Activated naive CD8-positive, alpha-beta T cell treated with anti-CD3 and anti-CD28 coated beads, Interleukin-2, amount 10 ng/mL, durations not matched to agents 7 days and 5 days (primary cell): ENCODE results near the gene MMP1. TPM values are rescaled to one million over a fixed set of nuclear protein-coding genes. Genes with fewer than 3 reads are reported as not detected.

ENCODE experiments used
- ATAC-seq: fragments of 150-1000 bp; cut with Tn5 transposase; one replicate; pipeline ENCODE4 v1.10.0; 2021; ENCODE audit warnings: low read depth, moderate library complexity
- POLR2A ChIA-PET: fragments of 350-600 bp; sonication (Branson Sonifier 250); formaldehyde crosslinking; loops from one replicate; lab custom pipeline; 2021; ENCODE audit warnings: antibody characterized with exemption; lab: Charles Lee
- DNase-seq: peaks from one replicate; pipeline ENCODE4 v3.0.0; 2021
- H3K27ac Mint-ChIP-seq: one replicate; pipeline ENCODE4 v1.8.0; 2022; ENCODE audit warnings: mild to moderate bottlenecking, mixed read lengths
- H3K27me3 Mint-ChIP-seq: one replicate; pipeline ENCODE4 v1.8.0; 2022; ENCODE audit warnings: mild to moderate bottlenecking, moderate library complexity, mixed read lengths
- H3K36me3 Mint-ChIP-seq: one replicate; pipeline ENCODE4 v1.8.0; 2021; ENCODE audit warnings: mild to moderate bottlenecking, mixed read lengths
- H3K4me1 Mint-ChIP-seq: one replicate; pipeline ENCODE4 v1.8.0; 2021; ENCODE audit warnings: mixed read lengths
- H3K4me3 Mint-ChIP-seq: one replicate; pipeline ENCODE4 v1.8.0; 2022; ENCODE audit warnings: mild to moderate bottlenecking, moderate library complexity, mixed read lengths
- H3K9me3 Mint-ChIP-seq: one replicate; pipeline ENCODE4 v1.8.0; 2021; ENCODE audit warnings: mixed read lengths
- total RNA-seq, 2 experiments: library from RNA; stranded (reverse); gene quantifications; one replicate each; pipeline ENCODE4 v1.2.3, GENCODE V29; 2021

The MMP1 gene
- total RNA-seq, 2 experiments from 2014 or later: not detected

DNA sequence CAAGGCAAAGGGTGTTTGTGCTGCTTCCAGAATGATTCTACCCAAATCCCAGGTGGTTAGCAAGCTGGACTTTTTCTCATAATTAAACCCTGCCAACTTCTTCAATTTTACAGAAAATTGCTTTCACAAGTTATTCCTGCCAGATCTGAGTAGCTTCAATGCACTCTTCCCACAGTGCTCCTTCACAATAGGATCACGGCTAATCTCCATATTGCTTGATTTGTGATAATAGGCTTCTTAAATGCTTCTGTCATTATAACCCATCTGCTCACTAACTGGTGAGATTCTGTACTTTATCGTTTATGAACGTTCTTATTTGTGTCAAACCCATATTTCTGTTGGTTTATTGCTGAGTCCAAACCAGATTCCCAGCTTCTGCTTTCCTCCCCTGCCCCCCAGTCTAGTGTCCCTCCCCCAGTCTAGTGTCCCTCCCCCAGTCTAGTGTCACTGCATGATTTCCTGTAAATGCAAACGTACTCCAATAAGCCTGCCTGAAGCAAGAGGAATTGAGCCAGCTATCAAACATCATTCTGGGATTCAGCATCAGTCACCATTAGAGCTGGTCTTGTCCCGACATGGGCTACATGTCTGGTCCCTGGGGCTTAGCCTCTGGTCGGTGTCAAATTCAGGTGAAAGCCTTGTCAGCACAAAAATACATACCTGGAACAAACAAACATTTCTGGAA, 31.5 kb upstream of the MMP1 start:
- POLR2A ChIA-PET: no interaction called here
- Mint-ChIP-seq H3K9me3 (no peaks in the 10 kb centered on the region), H3K4me3 (no peak overlapping the region), H3K4me1 (no peaks in the 10 kb centered on the region), H3K36me3 (no peaks in the 10 kb centered on the region), H3K27ac (no peak overlapping the region), H3K27me3 (peaks cover 22% of the 10 kb centered on the region)
- ATAC-seq (no peak), DNase-seq (no peak)

DNA sequence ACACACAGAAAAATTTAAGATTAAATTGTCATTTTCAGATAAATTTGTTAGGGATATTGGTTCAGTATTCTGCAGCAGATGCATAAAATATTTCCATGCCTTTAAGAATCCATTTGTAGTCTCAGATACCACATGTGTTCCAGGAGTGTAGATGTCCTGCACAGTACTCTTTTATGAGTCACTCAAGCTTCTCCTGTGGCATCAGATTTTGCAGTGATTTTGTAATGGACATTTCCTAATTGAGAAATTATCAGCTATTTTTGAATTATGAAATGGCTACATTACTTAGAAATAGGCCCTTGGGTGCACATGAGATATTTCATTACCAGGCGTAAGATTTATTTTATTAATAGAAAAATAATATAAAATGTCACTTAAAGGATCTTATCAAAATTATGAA, 26.6 kb upstream of the MMP1 start:
- Mint-ChIP-seq H3K27ac (no peak overlapping the region), H3K9me3 (no peaks in the 10 kb centered on the region), H3K4me1 (no peaks in the 10 kb centered on the region), H3K27me3 (no peaks in the 10 kb centered on the region), H3K4me3 (no peak overlapping the region), H3K36me3 (no peaks in the 10 kb centered on the region)
- DNase-seq (no peak), ATAC-seq (no peak)
- POLR2A ChIA-PET: no interaction called here

DNA sequence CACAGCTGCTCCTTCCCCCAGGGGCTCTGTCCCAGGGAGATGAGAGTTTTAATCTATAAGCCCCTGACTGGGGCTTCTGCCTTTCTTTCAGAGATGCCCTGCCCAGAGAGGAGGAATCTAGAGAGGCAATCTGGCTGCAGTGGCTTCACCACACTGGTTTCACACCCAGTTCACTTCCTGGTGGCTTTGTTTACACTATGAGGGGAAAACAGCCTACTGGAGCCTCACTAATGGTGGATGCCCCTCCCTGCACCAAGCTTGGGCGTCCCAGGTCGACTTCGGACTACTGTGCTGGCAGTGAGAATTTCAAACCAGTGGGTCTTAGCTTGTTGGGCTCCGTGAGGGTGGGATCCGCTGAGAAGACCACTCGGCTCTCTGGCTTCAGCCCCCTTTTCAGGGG, 21.5 kb upstream of the MMP1 start:
- Mint-ChIP-seq H3K27ac (no peak overlapping the region), H3K4me1 (no peaks in the 10 kb centered on the region), H3K4me3 (no peak overlapping the region), H3K36me3 (no peaks in the 10 kb centered on the region), H3K27me3 (no peaks in the 10 kb centered on the region), H3K9me3 (no peaks in the 10 kb centered on the region)
- POLR2A ChIA-PET: no interaction called here
- ATAC-seq: no peak
- DNase-seq: no peak

DNA sequence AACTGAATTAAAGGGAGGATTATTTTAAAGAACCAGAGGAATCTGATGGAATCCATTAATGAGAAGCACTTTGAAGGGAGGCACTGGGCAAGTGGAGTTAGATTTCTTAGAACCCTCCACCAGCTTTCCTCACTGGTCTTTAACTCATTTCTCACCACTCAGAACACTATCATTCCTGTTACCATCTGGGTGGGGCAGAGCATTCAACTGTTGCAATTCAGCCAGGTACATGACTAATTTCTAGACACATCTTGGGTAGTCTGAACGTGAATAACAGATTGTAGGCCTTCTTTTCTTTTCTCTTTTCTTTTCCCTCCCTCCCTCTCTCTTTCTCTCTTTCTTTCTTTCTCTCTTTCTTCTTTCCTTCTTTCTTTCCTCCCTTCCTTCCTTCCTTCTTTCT, 15.5 kb upstream of the MMP1 start:
- H3K9me3 Mint-ChIP-seq: no peaks in the 10 kb centered on the region
- POLR2A ChIA-PET: no interaction called here
- no peaks in the 10 kb centered on the region for H3K36me3 Mint-ChIP-seq
- no peak for ATAC-seq
- no peaks in the 10 kb centered on the region for H3K27me3 Mint-ChIP-seq
- H3K27ac Mint-ChIP-seq: no peak overlapping the region
- no peak overlapping the region for H3K4me3 Mint-ChIP-seq
- DNase-seq: no peak
- H3K4me1 Mint-ChIP-seq: no peaks in the 10 kb centered on the region

DNA sequence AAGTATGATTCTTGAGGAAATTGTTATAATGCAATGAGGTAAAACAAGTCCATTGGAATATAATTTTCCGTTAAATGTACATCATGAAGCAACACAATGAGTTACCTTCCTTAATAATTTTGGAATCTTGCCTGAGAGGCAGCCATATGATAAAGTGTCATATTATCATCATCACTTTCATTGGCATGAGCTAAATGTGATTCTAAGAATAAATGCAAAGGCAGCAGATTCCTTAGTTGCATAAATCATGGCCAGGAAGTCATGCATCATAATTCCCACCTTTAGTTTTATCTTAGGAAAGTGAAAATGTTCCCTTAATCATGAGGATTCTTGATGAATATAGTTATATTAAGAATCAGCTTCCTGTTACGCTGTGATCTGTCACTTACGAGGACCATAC, 14.2 kb upstream of the MMP1 start:
- Mint-ChIP-seq H3K9me3 (no peaks in the 10 kb centered on the region), H3K27me3 (no peaks in the 10 kb centered on the region), H3K27ac (no peak overlapping the region), H3K4me1 (no peaks in the 10 kb centered on the region), H3K4me3 (no peak overlapping the region), H3K36me3 (no peaks in the 10 kb centered on the region)
- POLR2A ChIA-PET: no interaction called here
- no peak for DNase-seq
- no peak for ATAC-seq

DNA sequence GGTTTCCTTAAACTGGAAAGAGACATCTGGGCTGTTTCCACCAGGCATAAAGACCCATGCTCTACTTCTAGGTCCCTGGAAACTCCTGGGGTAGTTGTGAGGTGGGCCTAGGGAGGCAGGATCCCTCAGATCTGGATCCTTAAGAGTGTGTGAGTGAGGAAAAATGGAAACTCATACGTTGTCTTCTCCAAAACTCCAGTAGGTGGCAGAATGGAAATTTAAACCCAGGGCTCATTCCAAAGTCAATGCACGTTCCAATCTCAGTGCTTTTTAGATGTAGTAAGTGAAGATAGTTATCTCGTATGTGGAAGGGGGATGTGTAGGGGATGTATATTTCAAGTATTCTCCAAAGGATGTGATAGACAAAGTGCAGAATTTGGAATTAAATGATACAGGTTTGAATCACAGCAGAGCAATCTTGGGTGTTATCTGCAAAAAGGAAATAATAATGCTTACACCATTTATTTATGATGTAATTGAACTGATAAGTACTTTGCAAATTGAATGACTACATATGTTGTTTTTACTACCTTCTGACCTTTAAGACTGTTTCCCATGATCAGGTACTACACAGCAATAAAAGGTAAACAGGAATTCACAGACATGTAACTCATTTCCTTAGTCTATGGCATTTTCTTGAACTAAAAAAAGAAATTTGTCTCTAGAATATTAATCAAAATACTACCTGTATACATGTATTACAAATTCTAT, 13.1 kb upstream of the MMP1 start:
- Mint-ChIP-seq H3K4me1 (no peaks in the 10 kb centered on the region), H3K36me3 (no peaks in the 10 kb centered on the region), H3K27ac (no peak overlapping the region), H3K4me3 (no peak overlapping the region), H3K9me3 (no peaks in the 10 kb centered on the region), H3K27me3 (no peaks in the 10 kb centered on the region)
- no peak for DNase-seq
- no peak for ATAC-seq
- POLR2A ChIA-PET: no interaction called here

DNA sequence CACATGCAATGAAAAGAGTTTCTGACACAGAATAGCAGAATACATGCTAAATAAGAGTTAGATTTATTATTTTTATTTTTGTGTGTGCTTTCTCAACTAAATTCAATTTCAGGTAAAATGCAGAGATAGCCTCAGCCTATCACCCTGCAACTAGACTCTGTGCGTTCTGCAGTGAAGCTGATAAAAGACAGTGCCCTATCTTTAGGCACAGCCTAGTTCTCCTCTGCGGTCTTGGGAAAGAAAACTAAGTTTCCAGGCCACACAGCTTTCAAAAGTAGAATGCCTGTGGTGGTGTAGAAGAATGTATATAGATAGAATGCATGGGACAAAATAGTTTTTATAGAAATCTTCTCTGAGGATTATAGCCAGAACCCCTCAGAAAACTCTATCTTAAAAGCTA, 12.0 kb upstream of the MMP1 start:
- Mint-ChIP-seq H3K36me3 (no peaks in the 10 kb centered on the region), H3K27me3 (no peaks in the 10 kb centered on the region), H3K4me1 (no peaks in the 10 kb centered on the region), H3K9me3 (no peaks in the 10 kb centered on the region), H3K4me3 (no peak overlapping the region), H3K27ac (no peak overlapping the region)
- ATAC-seq (no peak), DNase-seq (no peak)
- POLR2A ChIA-PET: no interaction called here

DNA sequence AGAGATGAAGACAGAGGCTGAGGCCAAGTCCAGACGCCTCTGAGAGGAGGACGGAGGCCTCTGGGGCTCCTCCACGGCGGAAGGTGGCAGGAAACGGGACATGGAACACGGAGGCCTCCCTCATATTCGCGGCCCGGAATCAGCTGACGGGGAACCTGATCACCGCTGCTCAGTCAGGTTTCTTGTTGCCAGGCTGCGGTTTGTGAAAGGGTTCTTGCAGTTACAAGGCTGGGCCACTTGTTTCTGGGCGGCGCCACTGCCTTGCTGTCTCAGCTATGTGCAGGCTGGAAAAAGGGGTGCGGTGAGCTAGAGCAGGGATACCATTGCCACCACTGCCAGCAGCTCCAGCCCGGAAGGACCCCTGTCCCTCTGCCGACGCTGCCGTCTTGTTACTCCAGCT, 10.0 kb upstream of the MMP1 start:
- Mint-ChIP-seq H3K4me3 (no peak overlapping the region), H3K9me3 (no peaks in the 10 kb centered on the region), H3K27ac (no peak overlapping the region), H3K36me3 (no peaks in the 10 kb centered on the region), H3K4me1 (no peaks in the 10 kb centered on the region), H3K27me3 (no peaks in the 10 kb centered on the region)
- POLR2A ChIA-PET: no interaction called here
- ATAC-seq (peak; percentile 50), DNase-seq (no peak)

DNA sequence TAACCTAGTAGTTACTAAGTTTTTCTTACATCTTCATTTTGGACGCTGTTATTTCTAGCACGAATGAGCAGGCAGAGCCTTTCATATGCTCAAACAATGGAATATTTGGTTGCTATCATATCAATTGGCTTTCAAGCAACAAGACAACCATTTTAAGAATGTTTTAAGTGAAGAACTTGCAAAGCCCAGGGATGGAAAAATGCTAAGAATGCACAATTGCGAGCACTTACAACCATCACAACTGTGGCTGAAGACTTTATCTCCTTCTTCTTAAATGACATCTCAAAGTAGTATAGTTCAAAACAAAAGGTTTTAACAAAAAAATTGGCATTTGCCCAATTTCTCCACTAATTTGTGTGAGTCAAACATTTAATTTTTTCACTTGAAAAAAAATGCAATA, 8.3 kb upstream of the MMP1 start:
- H3K27ac Mint-ChIP-seq: no peak overlapping the region
- POLR2A ChIA-PET: no interaction called here
- peaks cover 3% of the 10 kb centered on the region for H3K27me3 Mint-ChIP-seq
- H3K36me3 Mint-ChIP-seq: no peaks in the 10 kb centered on the region
- no peak for ATAC-seq
- DNase-seq: no peak
- H3K4me3 Mint-ChIP-seq: no peak overlapping the region
- H3K9me3 Mint-ChIP-seq: no peaks in the 10 kb centered on the region
- H3K4me1 Mint-ChIP-seq: no peaks in the 10 kb centered on the region

DNA sequence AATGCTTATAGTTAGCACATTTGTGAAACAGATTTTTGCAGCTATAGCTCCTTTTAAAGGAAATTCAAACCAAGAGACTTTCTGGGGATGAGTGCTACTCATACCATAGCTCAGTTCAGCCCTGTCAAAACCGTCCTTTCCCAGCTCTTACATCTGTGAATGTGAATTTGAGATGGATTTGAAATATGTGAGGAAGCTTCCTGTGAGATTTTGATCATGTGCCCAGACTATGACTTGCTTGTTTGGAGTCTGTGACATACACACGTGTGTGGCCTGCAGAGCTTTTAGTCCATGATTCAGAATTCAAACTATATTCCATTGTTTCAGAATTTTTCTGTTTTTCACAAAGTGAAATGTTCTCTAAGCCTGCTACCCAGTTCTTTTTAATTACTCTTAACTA, 4.4 kb upstream of the MMP1 start:
- Mint-ChIP-seq H3K36me3 (no peaks in the 10 kb centered on the region), H3K4me3 (no peak overlapping the region)
- POLR2A ChIA-PET: no interaction called here

DNA sequence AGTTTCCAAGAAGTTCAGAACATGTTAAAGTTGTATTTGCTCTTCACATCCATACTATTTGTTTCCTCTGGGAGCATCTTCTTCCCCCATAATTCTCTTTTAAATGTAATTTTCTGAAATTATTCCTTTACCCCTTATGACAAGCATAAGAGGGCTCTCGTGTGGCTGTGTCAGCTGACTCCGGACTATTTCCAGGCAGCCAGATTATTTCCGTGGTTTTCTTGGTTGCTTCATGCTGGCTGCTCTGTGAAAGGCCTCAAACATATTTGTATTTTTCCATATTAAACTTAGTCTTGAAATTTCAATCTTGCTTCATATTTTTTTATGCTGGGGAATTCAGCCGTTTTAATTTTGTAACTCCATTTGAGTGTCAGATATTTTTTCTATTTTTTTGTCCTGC, 2.8 kb upstream of the MMP1 start:
- ATAC-seq: no peak
- H3K9me3 Mint-ChIP-seq: no peaks in the 10 kb centered on the region
- POLR2A ChIA-PET: no interaction called here

More for the DNA sequence above, 4.4 kb upstream of the MMP1 start:
- Mint-ChIP-seq H3K27ac (no peak overlapping the region), H3K9me3 (no peaks in the 10 kb centered on the region), H3K27me3 (peaks cover 3% of the 10 kb centered on the region), H3K4me1 (no peaks in the 10 kb centered on the region)
- DNase-seq (no peak), ATAC-seq (no peak)

DNA sequence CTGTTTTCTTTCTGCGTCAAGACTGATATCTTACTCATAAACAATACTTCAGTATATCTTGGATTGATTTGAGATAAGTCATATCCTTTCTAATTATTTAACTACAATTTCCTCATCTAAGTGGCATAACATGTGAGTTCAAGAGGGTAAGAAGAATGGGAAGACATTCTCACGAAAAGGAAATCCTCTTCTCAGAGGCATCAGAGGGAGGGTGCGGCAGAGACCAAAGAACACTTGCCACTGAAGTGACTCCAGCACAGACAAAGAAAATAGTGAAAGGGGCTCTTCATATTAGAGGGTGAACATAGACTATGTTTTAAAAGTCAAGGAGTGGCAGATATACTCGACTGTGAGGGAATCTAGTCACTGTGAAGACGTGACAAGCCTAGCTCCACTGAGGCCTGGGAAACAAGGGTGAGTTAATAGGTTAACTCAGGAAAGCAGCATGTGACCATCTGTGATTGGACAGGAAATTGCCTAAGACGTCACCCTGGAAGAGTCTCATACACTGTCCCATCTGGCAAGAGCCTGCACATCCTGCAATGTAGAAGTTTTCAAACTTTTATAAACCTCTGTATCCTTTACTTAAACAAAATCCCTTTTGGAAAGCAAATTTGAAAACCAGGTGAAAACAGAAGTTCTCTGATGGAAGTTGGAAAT, 1.9 kb upstream of the MMP1 start:
- Mint-ChIP-seq H3K9me3 (no peaks in the 10 kb centered on the region), H3K36me3 (no peaks in the 10 kb centered on the region), H3K27me3 (peaks cover 3% of the 10 kb centered on the region), H3K4me3 (no peak overlapping the region), H3K4me1 (no peaks in the 10 kb centered on the region), H3K27ac (no peak overlapping the region)
- DNase-seq (no peak), ATAC-seq (no peak)
- POLR2A ChIA-PET: no interaction called here

More for the DNA sequence above, 2.8 kb upstream of the MMP1 start:
- Mint-ChIP-seq H3K36me3 (no peaks in the 10 kb centered on the region), H3K4me1 (no peaks in the 10 kb centered on the region), H3K4me3 (no peak overlapping the region), H3K27ac (no peak overlapping the region), H3K27me3 (peaks cover 3% of the 10 kb centered on the region)
- DNase-seq: no peak

DNA sequence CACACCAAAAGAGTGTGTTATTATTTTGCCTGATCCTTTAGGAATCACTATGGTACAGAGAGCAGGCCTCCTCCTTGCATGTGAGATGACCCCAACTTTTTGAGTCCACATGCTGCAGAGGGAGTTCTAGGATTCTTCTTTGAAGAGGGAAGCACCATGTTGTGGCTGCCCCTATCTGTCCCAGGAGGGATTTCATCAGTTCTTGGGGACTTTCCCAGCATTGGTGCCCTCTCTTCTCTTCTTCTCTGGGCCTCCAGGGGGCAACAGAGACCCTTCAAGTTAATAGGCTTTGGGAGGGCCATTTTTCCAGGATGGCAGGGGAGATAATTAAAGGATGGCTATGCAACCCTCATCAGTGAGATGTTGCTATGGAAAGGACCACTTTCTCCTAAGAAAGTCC, 3.6 kb downstream of the MMP1 start:
- Mint-ChIP-seq H3K4me1 (no peaks in the 10 kb centered on the region), H3K27me3 (no peaks in the 10 kb centered on the region), H3K4me3 (no peak overlapping the region), H3K36me3 (no peaks in the 10 kb centered on the region), H3K27ac (no peak overlapping the region), H3K9me3 (no peaks in the 10 kb centered on the region)
- ATAC-seq: peak; percentile 56
- POLR2A ChIA-PET: no interaction called here
- no peak for DNase-seq

DNA sequence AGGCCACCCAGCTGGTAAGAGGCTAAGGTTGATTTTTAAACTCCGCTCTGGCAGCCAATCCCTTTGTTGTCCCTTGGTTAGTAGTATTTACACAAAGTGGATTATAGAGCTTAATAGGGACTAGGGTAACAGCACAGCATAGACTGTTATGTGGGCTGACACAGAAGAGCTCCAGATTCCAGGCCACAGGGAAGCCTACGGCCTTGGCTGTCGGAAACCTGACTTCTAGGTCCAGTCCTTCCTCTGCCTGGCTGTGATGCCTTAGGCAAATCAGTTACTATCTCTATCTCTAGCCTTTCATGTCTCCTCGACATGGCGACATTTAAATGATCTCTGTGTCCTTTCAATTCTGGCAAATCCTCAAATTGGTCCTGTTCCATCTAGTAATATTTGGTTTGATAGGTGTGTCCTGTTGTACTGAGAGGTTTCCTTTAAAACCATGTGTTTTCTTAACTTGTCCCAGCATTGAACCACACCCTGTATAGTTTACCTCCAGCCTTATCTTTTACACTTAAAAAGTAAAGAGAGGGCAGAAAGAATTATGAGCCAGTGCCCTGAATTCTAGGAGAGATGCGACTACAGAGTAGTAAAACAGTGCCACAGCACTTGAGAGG, 4.2 kb downstream of the MMP1 start:
- DNase-seq: no peak
- no peaks in the 10 kb centered on the region for H3K27me3 Mint-ChIP-seq

More for the DNA sequence above, 4.2 kb downstream of the MMP1 start:
- Mint-ChIP-seq H3K27ac (no peak overlapping the region), H3K4me3 (no peak overlapping the region), H3K9me3 (no peaks in the 10 kb centered on the region), H3K36me3 (no peaks in the 10 kb centered on the region), H3K4me1 (no peaks in the 10 kb centered on the region)
- no peak for ATAC-seq
- POLR2A ChIA-PET: no interaction called here
